ENCODE results near the gene GFI1.

The GFI1 gene

GRCh38 chr1:92481971-92482664, 4.6 kb downstream of the GFI1 start:
- FAIRE-seq (no peak), DNase-seq (ENCODE audit: insufficient read length, low spot score) (no peak)
- no peak for TF ChIP-seq CTCF (IDR thresholded peaks at IDR 0.05; ENCODE audit: insufficient read depth, missing control alignments)

- FAIRE-seq (no peak), DNase-seq (ENCODE audit: insufficient read length, low spot score) (no peak)
Measured at GRCh38 chr1:92481599-92481925, 5.2 kb downstream of the GFI1 start.

GRCh38 chr1:92480813-92481598, 5.7 kb downstream of the GFI1 start:
- no peak for TF ChIP-seq CTCF (IDR thresholded peaks at IDR 0.05; ENCODE audit: insufficient read depth, missing control alignments)
- DNase-seq (ENCODE audit: insufficient read length, low spot score) (no peak), FAIRE-seq (no peak)

More at GRCh38 chr1:92481599-92481925, 5.2 kb downstream of the GFI1 start:
- TF ChIP-seq CTCF (IDR thresholded peaks at IDR 0.05; ENCODE audit: insufficient read depth, missing control alignments): no peak

GRCh38 chr1:92480200-92480812, 6.4 kb downstream of the GFI1 start:
- FAIRE-seq (no peak), DNase-seq (ENCODE audit: insufficient read length, low spot score) (no peak)
- TF ChIP-seq CTCF (IDR thresholded peaks at IDR 0.05; ENCODE audit: insufficient read depth, missing control alignments): no peak

GRCh38 chr1:92479587-92479986, 7.1 kb downstream of the GFI1 start:
- no peak for TF ChIP-seq CTCF (IDR thresholded peaks at IDR 0.05; ENCODE audit: insufficient read depth, missing control alignments)
- DNase-seq (ENCODE audit: insufficient read length, low spot score): no peak
- FAIRE-seq: no peak

- DNase-seq (ENCODE audit: insufficient read length, low spot score) (no peak), FAIRE-seq (no peak)
- TF ChIP-seq CTCF (IDR thresholded peaks at IDR 0.05; ENCODE audit: insufficient read depth, missing control alignments): no peak
Measured at GRCh38 chr1:92478393-92478792, 8.3 kb downstream of the GFI1 start.

All from D721Med (cell line).